ENCODE results near the gene SH3GLB2.
"Not testable (repeated sequence)": the region's sequence is repeated elsewhere in the genome, so short reads cannot be mapped to it uniquely, and the experiment has no call there.

SH3GLB2 gene

DNA sequence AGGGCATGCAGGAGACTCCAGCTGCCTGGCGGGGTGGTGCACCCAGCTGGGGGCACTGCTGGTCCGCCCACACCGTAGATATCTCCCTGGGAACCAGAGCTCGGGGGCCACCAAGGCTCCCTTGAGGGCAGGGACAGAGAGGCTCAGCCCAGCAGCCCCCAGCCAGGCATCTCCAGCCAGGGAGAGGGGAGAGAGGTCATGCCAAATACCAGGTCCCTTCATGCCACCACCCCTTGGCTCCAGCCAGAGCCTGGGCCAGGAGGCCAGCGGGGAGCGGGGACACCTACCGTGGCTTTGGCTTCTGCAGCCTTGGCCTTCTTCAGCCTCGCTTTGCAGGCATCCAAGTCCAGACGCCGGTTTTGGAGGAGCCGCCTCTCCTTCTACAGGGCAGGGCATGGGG, 14.0 kb downstream of the SH3GLB2 start:
- no peak for DNase-seq

DNA sequence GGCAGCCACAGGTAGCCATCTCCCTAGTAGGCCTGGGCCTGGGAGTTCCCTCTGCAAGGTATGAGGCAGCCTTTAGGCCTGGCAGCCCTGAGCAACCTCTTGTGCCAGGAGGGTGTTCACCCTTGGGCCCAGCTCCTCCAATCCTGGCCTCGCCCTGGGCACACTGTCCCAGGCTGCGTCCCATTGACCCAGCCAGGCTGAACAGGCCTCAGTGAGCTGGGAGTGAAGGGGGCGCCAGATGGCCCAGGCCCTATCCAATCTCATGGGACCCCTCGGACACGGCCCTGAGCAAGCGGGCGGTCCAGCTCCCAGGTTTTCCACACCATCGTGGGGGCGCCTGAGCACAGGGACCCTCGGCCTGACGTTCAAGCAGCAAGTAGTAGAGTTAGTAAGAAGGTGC, 14.5 kb downstream of the SH3GLB2 start:
- DNase-seq = no peak

DNA sequence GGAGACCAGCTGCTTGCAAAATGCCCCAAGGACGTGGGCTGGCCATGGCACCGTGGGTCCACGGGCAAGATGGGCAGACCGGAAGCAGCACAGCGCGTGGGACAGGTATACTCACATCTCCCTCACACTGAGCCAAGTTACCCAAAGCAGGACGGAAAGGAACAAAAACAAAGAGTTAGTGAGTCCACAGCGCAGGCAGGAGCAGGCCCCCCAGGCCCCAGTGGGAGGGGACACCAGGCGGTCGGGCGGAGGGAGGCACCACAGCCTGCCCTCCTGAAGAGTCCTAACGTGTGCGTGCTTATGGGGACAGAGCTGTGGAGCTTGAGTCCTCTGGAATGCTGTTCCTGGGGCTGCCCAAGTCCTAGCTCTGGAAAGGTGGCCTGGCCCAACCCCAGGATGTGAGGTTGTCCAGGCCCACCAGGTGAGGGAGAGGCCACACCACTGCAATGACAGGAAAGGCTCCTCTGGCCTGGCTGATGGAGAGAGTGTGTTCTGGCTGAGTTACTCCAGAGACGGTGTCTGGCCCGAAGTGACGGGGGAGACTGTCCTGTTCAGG, 15.2 kb downstream of the SH3GLB2 start:
- DNase-seq = no peak

DNA sequence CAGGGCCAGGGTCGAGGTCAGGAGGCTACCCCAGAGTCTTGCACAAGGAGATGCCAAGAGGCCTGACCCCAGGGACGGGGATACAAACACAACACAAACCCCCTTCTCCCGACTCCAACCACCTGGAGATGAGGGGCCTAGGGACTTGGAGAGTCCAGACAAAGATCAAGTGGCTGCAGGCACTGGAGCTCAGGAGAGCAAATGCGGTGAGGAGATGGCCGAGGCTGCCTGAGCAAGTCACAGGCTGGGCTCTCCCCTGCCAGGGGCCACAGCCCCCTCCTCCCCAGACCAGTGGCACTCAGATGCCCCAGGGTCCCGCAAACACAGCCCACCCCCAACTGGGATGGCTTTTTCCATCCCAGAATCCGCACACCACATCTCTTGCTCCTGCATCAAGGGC, 15.8 kb downstream of the SH3GLB2 start:
- DNase-seq = no peak

GRCh38 chr9:129011761-129012181, 16.4 kb downstream of the SH3GLB2 start:
- no peak for DNase-seq

DNA sequence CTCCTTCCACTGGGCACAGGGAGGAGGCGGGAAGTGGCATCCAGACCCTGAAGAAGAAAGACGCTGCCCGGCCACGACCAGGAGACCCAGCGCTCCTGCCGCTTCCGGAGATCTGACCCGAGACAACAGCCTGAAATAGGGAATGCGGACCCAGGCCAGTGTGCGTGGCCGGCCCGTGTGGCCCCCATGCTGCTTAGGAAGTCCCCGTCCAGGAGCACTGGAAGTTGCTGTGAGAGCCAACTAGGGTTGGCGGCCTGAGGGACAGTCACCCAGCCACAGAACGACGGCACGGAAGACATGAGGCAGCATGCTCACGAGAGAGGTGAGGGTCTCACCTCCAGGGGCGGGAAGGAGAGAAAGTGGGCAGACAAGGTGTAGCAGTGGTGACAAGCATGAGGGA, 17.0 kb downstream of the SH3GLB2 start:
- DNase-seq = no peak

- DNase-seq = no peak
Measured at GRCh38 chr9:129010267-129010975, 17.7 kb downstream of the SH3GLB2 start.

- DNase-seq = no peak
Measured at GRCh38 chr9:129009584-129010141, 18.5 kb downstream of the SH3GLB2 start.

DNA sequence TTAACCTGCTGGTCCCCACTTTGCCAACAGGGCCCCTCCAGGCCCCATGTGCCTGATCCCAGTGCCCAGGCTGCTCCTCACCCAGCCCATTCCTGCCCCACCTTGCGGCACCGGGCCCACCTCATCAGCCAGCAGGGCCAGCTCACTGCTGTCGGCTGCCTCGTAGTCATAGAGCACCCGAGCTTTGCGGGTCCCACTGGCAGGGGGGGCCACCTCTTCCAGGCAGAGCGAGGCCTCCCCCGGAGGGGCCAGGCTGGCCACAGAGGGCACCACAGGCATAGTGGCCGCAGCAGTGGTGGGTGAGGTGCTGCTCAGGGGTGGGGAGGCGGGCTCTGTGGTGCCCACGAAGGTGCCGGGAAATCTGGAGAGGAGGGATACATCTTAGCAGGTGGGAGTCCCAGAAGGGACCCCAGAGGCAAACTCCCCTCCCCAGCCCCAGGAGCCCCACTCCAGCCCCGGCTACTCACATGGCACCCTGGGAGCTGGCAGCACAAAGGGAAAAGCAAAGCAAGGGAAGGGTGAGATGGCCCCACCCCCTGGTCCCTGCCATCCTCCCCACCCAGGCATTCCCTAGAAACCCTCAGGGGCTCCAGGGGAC, 19.0 kb downstream of the SH3GLB2 start:
- DNase-seq = no peak

GRCh38 chr9:129008469-129008965, 19.6 kb downstream of the SH3GLB2 start:
- no peak for DNase-seq

GRCh38 chr9:129007766-129008468, 20.2 kb downstream of the SH3GLB2 start:
- no peak for DNase-seq

DNA sequence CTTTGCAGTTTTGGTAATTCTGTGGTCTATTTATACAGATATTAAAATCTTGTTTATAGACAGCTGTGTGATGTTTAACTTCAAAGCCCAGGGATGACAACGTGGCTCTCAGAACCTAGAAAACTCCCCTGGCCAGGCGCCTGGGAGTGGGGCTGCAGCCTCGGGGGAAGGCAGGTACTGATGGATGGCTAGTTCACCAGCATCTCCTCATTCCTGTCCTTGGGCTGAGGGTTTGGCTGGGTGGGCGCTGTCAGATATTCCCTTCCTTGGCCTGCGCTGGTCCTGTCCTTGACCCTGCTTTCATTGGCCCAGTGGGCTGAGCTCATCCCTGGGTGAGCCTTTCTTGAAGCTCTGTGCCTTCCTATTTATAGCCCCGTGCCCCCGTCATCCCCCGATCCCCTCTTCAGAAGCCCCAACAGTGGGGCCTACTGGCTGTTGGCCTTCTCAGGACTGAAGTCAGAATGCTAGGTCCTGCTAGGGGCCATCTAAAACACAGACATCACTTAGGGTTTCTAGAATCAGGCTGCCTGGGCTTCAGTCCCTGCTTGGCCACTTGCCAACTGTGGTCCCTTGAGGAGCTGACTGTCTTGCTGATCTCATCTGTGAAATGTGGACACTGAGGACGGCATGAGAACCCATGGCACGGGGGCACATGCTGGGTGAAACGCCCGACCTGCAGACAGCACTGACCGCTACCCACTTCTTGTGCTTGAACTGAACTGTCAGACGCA, 20.9 kb downstream of the SH3GLB2 start:
- DNase-seq = no peak

- peak; percentile 65 to 75 for DNase-seq
Measured at GRCh38 chr9:129006328-129007034, 21.6 kb downstream of the SH3GLB2 start.

GRCh38 chr9:129005336-129005997, 22.7 kb downstream of the SH3GLB2 start:
- DNase-seq = no peak

GRCh38 chr9:129004173-129004572, 24.0 kb downstream of the SH3GLB2 start:
- not testable (repeated sequence) for DNase-seq

- DNase-seq = no peak
Measured at GRCh38 chr9:129002992-129003391, 25.1 kb downstream of the SH3GLB2 start.

DNA sequence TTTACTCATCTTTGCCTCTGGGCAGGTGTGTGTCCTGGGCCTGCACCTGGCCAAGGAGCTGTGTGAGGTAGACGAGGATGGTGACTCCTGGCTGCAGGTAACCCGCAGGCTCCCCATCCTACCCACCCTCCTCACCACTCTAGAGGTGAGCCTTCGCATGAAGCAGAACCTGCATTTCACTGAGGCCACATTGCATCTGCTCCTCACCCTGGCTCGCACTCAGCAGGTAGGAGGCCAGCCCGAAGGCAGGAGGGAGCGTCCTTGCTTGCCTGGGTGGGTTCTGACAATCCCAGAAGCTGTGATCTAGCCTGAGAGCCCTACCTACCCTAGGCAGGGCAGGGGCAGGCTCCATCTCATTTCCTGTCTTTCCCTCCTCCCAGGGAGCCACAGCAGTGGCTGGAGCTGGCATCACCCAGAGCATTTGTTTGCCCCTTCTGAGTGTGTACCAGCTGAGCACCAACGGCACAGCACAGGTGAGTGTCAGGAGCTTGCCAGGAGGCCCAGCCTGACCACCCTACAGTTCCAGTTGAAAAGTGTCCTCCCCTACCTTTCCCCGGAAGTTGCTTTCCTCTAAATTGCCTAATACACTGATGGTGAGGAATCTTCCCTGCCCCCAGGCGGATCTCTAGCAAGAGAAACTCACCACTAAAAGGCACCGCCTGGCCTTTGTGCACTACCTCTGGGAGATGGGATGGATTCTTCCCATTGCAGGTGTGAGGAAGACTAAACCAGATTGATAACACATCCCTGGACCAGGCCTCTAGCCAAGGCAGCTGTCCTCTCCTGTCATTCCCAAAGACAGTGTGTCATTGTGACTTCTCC, 26.4 kb downstream of the SH3GLB2 start:
- no peak for DNase-seq

GRCh38 chr9:128999581-129000206, 28.4 kb downstream of the SH3GLB2 start:
- DNase-seq = no peak

GRCh38 chr9:128998462-128998861, 29.7 kb downstream of the SH3GLB2 start:
- no peak for DNase-seq

- no peak for DNase-seq
Measured at GRCh38 chr9:128995791-128996190, 32.3 kb downstream of the SH3GLB2 start.
